ENCODE results near the gene SUMO3.
A peak's percentile ranks its signal among the peaks of the same experiment; 100 is the strongest.
"Not testable (repeated sequence)": the region's sequence is repeated elsewhere in the genome, so short reads cannot be mapped to it uniquely, and the experiment has no call there.

The SUMO3 gene

DNA sequence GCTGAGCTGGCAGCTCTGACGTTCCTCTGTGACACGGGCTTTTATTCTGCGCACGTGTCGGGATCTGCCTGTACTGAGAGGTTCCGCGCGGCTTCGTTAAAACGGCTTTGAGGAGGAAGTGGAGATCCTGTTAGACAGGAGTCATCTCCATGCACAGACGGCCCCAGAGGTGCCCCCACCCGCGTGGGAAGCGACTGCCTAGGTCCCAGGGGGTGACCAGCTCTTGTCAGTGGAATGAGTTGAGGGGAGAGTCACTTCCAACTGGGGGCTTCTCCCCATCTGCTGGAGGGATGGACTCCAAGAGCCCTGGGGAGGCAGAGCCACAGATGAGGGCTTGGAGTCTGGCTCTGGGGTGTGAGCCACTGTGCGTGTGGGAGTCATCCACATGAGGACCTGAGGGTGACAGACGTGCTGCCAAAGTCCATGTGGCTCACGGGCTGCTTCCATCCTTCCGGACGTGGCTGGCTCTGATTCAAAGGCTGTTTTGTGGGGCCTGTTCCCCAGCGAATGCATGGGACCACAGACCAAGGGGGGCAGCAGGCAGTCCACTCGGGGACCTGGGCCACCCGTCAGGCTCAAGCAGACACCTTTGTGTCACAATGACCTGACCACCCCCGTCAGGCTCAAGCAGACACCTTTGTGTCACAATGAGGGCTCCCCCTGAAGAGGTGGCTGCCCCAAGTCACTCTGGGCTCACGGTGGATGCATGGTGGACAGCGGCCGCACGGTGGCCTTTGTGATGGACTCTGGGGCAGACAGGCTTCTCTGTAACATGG is 28.8 kb upstream of the SUMO3 start:
- DNase-seq (ENCODE audit: low spot score), result peak; percentile 27

DNA sequence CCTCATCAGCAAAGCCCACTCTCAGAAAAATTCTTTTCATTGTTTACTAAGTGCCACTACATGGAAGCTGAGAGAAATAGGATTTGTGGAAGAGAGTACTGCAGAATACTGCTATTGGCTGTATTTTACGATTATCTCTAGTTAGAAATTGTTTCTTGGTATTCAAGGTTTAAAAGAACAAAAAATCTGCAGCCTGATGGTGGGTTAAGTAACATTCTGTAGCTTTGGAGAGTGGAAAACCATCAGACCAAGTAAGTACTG is 28.3 kb upstream of the SUMO3 start:
- no peak for DNase-seq (ENCODE audit: low spot score)

DNA sequence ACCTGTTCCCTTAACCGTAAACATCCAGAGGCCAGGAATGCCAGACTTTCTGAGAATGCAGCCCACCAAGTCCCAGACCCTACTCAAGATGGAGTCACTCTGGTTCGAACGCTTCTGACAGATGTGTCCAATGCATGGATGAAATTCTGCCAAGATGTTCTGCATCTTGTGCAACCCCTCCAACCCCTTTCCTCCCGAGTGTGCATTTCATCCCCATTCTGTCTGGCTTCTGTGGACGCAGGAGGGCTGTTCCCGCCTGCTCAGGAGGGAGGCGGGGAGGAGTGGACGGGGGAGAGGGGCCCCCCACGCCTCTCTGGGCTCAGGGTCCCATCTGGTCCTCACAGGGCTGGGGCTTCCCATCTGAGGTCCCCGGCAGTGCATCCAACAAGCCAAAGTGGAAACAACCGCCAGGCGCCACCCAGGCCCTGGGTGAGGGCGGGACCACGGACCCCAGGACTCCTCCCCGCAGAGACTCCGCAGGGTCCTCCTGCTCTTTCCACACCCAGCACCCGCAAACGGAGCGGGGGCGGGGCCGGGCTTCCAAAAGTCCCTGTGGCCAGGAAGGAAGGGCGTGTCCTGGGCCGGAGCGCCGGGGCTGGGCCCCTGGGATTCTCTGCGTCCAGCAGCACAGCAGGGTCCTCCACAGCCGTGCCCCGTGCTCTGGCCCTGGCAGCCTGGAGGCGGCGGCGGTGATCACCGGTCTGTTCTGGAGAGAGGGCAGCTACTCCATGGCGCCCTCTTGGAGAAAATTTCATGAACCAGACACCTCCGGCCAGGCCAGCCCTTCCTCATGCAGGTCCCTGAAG is 27.8 kb upstream of the SUMO3 start:
- peak; percentile 42 for DNase-seq (ENCODE audit: low spot score)

DNA sequence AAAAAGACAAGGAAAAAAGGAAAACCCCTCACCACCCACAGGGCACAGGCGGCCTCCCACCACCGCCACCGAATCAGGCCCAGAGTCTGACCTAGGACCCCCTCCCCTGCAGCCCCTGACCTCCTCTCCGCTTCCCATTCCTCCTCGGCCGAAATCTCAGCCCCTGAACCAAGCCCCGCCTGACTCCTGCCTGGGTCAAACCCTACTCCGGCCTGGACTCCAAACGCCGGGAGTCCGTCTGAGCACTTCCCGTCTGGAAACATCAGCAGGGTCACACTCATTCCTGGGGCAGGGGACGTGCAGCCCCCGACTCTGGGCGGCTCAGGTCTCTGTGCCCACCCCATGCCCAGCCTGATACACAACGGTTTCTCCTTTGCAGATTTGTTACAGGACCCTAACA is 26.4 kb upstream of the SUMO3 start:
- DNase-seq (ENCODE audit: low spot score), result no peak

DNA sequence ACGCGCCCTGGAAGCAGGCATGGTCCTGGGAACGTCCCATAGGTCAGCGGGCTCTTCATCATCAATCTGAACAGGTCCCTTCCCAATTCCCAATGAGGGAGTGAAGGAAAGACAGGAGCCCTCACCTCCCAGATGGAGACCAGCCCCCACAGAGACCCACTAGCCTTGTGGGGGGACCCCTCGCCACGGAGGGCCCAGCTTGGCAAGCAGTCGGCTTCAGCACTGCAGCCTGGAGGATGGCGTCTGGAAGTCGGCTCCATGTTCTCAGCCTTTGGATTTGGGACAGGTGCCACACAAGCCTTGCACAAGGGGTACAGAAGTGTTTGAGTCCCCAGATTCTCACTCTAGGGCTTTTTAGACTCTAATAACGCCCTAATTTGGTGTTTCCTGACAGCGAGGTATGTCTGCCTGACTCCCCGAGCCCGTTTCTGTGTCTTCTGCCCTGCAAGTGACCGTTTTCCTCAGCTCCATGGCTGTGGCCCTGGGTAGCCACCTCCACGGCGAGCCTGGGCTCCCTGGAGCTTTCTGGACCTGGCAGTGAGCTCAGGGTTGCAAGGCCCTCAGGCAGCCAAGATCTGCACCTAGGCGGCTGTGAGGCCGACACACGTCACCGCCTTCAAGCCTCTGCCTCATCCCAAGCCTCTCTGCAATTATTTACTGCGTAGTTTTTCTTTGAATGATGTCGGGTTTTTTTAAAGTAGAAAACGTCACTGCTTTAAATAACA is 25.0 kb upstream of the SUMO3 start:
- no peak for DNase-seq (ENCODE audit: low spot score)

DNA sequence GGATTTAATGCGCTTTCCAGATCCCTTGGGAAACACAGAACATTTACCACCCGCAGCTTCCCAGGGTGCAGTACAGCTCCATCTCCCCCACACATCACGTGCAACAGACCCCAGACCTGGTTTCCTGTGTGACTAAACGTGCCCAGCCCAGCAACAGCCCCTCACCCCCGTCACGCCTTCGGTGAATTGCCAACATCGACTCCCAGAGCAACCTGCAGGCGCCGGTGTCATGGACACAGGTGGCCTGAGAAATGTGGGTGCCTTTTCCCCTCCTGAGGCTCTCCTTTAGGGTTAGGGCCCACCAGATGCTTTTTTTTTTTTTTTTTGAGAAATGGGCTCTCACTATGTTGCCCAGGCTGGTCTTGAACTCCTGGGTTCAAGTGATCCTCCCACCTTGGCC is 24.2 kb upstream of the SUMO3 start:
- no peak for DNase-seq (ENCODE audit: low spot score)

DNA sequence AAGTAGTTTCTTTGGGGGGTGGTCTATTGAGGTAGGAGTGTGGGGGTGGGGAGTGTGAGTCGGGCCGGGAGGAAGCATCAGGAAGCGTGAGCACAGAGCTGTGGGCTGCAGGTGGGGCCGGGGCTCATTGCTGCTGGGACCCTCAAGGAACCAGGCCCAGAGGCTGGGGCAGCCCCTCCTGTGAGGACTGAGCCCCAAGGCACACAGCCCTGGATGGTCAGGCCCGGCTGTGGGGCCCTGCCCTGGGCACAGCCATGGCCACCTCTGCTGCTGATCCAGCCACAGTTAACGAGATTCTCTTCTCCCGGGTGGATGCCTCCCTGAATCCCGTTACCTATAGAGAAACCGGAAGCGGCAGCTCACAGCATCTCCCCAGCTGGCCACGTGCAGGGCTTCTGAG is 22.9 kb upstream of the SUMO3 start:
- no peak for DNase-seq (ENCODE audit: low spot score)

DNA sequence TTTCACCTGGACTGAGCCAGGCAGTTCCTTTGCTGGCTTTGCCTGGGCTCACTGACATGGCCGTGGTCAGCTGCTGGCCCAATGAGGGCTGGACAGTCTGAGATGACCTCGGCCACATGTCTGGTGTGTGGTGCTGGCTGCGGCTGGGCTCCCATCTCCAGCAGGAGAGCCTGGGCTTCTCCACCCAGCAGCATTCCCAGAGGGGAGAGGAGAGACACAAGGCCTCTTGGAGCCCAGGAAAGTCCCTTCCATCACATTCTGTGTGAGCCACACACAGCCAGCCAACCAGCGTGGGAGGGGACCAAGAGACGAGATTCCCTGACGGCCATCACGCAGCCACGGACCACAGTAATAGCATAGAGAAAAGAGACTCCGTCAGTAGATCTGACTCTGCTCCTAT is 21.1 kb upstream of the SUMO3 start:
- no peak for DNase-seq (ENCODE audit: low spot score)

DNA sequence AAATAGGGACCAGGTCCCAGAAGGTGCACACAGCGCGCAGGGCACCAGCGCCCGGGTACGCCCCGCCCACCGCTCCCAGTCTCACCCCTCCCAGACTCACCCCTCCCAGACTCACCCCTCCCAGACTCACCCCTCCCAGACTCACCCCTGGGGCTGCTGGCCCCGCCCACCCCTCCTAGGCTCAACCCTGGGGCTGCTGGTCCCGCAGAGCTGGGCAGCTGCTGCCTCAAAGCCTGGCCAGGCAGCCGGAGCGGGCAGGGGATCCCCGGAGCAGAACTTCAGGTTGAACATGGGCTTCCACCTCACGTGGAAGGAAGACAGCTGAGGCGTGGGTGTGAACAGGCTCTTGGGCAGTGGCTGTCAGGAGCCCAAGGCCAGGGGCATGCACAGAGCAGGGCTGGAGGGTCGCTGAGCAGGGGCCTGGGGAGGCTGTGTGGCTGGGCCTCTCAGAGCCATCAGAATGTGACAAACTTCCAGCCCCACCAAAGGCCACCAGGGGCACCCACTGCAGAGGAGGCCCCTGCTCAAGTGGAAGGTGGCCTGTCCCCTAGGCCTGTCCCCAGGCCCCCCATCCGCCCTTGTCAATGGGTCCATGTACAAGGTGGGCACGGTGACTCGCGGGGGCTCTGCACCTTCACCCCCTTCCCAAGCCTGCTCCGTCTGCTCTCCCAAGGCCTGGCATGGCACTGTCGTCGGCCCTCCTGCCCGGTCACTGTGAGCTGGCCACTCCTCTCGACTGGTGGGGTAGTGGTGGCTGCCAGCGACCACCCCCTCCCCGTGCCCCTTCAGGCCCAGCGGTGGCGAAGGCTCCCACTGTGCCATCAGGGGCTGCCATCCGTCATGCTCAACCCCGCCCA is 20.4 kb upstream of the SUMO3 start:
- no peak for DNase-seq (ENCODE audit: low spot score)

DNA sequence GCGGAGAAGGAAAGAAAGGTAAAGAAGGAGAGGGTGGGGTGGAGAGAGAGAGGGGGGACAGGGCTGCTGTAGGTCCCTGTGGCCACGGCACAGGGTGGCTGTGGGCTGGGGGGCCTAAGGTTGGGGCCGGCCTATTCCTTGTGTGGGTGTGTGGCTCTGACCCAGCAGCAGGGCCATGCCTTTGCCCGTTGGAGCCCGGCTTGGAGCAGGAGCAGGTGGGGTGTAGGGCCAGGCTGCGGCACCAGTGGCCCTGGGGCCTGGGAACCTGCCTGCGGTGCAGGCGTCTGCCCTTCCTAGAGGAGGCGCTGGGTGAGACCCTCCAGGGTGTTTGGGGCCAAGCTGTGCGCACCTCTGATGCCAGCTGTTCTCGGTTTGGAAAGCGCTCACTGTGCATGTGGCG is 19.7 kb upstream of the SUMO3 start:
- DNase-seq (ENCODE audit: low spot score), result no peak

DNA sequence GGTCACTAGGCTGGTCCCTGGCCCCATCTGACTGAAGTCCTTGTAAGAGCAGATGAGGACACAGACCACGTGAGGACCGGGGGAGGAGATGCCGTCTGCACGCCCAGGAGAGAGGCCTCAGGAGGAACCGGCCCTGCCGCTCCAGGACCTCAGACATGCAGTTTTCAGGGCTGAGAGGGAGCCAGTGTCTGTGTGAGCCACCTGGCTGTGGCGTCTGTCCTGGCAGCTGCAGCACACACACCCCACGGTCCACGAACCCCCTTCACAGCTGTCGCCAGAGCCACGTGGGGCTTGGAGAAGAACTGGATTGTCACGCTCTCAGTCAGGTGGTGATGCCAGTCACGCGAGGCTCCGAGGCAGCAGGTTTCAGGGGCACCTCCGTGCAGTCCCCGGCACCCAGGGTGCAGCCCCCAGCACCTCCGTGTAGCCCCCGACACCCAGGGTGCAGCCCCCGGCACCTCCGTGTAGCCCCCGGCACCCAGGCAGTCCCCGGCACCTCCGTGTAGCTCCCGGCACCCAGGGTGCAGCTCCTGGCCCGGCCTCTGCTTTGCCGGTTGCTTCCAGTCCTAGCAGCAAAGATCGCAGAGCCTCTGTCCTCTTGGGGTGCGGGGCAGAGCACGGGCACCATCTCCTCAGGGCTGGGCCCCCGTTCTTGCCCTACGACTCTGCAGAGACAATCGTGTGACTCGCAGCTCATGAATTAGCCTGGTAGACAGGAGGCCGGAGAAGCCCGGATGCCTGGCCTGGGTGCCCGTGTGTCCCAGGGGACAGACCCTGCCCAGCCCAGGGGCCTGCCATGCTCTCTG is 19.0 kb upstream of the SUMO3 start:
- no peak for DNase-seq (ENCODE audit: low spot score)

DNA sequence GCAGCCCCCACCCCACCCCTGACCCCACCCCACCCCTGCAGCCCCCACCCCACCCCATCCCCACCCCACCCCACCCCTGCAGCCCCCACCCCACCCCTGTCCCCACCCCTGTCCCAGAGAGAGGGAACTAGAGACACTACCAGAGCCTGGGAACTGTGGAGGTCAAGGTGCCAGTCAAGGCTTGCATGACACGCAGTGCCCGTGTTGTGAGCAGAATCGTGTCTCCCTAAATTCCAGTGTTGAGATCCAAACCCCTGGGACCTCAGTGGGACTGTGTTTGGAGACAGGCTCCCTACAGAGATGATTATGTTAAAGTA is 18.4 kb upstream of the SUMO3 start:
- DNase-seq (ENCODE audit: low spot score), result no peak

DNA sequence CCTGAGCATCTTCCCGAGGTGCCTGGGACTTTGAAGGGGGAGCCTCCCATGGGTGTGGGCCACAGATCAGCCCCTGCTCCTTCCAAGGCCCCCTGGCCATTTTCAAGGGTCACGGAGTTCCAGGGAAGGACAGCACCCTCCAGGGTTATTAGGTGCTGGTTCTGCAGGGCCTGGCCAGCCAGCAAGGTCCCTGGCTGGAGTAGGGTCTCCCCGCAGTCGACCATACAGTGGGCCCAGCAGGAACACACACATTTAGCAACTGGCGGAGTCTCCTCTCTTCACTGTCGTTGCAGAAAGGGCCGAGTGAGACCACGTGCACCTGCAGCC is 17.7 kb upstream of the SUMO3 start:
- DNase-seq (ENCODE audit: low spot score), result no peak

DNA sequence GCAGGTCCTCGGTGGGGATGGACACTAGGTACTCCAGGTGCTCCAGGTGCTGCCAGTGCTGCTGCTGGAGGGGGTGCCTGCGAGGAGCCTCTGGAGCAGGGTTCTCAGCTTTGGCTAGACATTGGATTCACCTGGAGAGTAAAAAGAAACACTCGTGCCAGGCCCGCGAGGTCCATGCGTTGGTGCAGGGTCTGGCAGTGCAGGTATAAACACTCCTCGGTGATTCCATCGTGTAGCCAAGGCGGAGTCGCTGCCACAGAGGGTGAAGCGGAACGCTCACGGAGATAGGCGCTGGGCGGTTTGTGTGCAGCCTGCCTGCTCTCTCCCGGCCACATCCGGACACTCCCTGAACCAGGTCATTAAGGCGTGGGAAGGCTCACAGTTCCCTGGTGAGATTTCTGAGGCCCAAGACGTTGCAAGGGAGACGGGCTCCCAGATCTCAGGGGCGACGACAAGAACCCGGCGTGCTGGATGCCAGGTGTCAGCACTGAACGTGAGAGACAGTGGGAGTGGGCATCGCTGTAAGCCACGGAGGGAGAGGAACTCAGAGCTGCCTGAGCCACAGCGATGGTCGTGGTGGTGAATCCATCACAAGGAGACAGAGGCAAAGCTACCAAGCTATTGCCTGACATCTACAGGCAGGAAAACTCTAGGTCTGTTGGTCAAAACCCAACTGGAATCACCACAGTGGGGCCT is 17.2 kb upstream of the SUMO3 start:
- DNase-seq (ENCODE audit: low spot score), result no peak

DNA sequence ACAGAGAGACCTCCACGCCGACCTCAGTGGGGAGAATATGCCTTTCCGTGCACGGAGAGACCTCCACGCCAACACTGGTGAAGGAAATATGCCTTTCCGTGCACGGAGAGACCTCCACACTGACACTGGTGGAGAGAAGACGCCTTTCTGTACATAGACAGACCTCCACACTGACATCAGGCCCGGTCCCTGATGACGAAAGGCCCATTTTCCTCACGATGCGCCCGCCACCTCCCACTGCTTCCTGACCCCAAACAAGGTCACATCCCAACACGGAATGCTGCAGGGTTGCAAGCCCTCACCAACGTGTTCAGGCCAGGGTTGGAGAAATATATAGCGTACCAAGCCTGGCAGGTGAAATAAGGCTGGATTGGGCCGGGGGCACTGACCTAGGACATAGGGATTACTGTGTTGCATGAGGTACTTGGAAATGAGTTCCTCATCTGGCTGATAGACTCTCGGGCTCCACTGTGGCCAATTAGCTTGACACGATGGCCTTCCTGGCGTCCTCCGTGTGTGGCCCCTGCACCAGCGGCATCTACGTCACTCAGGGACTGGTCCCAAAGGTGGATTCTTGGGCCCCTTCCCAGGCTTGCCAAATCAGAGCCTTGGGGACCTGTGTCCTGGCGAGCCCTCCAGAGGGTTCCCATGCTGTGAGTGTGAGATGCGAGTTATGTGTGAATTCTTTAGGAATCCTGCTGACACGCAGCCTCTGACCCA is 16.5 kb upstream of the SUMO3 start:
- no peak for DNase-seq (ENCODE audit: low spot score)

DNA sequence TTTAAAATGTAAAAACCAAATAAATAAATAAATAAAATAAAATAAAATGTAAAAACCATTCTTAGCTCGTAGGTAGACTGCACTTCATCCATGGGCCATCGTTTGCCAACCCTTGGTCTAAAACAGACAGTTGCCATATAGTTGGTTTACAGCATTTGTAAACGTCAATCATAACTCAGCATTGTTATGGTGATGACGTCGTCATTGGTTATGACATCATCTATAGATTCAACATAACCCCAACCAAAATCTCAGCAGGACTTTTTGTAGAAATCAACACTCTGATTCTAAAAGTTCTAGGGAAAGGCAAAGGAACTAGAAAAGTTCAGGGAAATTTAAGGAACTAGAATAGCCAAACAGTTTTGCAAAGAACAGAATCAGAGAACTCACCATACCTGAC is 15.8 kb upstream of the SUMO3 start:
- DNase-seq (ENCODE audit: low spot score), result no peak

DNA sequence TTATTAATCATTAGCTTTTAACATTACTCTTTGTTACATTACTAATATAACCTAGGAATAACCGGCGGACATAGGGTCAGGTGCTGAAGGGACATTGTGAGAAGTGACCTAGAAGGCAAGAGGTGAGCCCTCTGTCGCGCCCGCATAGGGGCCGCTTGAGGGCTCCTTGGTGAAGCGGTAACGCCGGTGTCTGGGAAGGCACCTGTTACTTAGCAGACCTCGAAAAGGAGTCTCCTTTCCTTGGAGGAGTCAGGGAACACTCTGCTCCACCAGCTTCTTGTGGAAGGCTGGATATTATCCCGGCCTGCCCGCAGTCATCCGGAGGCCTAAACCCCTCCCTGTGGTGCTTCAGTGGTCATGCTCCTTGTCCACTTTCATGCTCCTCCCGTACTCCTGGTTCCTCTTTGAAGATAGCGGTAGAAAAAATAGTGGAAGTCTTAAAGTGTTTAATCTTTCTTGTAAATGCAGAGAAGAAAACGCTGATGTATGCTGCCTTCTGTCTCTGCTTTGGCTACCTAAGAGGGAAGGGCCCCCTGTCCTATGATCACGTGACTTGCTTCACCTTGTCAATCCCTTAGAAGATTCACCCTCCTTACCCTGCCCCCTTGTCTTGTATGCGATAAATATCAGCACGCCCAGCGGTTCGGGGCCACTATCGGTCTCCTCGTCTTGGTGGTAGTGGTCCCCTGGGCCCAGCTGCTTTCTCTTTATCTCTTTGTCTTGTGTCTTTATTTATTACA is 14.8 kb upstream of the SUMO3 start:
- not testable (repeated sequence) for DNase-seq (ENCODE audit: low spot score)

DNA sequence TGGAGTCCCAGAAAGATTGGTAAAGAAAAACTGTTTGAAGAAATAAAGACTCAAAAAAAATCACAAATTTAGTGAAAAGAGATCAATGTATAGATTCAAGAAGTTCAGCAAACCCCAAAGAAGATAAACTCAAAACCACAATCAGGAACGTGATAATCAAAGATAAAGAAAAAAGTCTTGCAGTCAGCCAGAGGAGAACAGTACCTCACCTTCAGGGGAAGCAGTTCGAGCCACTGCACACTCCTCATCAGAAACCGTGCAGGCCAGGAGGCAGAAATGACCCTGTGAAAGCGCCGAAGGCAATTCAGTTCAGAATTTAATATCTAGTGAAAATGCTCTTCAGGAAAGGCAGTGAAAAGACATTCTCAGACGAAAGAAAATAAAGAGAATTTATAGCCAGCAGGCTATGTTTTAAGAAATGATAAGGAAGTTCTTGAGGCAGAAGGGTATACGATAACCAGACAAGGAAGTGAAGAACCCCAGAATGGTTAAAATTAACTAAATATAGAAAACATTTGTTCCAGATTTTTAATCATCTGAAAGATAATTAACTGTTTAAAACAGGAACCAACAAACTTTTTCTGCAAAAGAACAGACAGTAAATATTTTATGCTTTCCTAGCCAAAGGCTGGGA is 13.5 kb upstream of the SUMO3 start:
- no peak for DNase-seq (ENCODE audit: low spot score)

DNA sequence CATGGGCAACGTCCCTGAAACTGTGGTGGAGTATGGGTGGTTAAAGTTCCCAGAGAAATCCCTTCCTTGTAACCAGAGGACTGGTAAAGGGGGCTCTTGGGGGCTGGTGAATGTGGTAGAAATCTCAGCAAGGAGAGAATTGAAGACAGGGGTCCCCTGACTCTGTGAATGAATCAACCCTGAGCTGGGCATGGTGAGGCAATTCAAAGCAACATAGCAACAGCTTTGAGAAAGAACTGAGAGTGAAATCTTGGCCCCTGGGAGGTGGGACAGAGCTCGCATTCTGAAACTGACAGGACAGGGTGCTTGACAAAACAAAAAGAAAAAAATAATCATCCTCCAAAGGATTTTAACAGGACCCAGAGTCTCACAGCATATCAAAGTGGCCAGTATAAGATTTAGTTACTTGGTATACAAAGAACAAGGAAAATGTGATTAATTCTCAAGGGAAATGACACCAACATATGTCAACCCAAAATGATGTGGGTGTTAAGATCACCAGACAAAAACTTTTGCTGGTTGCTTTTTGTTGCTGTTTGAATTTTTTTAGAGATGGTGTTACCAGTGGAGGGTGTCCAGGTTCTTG is 11.7 kb upstream of the SUMO3 start:
- DNase-seq (ENCODE audit: low spot score), result no peak
